Right lobe of liver (tissue), 4 donors: ENCODE measurements around the gene RNF166.

Experiments used
- POLR2A ChIP-seq: fragments of 450-650 bp; IDR thresholded peaks from one replicate; pipeline ENCODE4 v1.6.1; 2017; ENCODE audit warnings: antibody characterized with exemption, mild to moderate bottlenecking
- TF ChIP-seq, protein P1 (sequence below), 4 donors: fragments of 200-600 bp in 3 of 4; fragments of 450-650 bp in 1 of 4; IDR thresholded peaks; one replicate each; pipeline versions ENCODE4 v1.5.1 to v1.8.0; 2016 to 2022; ENCODE audit warnings: antibody characterized with exemption in 4 of 4, mild to moderate bottlenecking in 2 of 4
- donor health status: DM: no; HTN: no; CAD: no.
- donor health status: DM: no; HTN: no; CAD: no.
- donor health status: DM: no; HTN: yes; CAD: no.

DNA sequence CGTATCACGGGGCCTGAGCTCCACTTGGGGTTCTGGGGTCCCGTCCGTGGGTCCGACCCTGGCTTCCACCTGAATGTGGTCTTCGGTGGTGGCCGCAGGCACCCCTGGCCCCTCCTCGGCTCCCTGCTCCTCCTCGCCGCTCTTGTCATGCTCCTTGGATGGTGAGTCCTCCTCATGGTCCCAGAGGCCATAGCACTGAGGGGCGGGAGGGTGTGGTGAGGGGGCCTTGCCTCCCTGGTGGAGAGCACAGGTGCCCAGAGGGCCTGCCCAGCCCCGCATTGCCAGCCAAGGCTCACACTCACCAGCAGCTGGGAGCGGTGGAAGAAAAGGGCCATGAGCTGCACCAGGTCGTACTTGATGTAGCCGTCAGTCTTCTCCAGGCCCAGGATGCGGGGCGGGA is 15.0 kb upstream of the RNF166 start:
- TF ChIP-seq, protein P1, sequence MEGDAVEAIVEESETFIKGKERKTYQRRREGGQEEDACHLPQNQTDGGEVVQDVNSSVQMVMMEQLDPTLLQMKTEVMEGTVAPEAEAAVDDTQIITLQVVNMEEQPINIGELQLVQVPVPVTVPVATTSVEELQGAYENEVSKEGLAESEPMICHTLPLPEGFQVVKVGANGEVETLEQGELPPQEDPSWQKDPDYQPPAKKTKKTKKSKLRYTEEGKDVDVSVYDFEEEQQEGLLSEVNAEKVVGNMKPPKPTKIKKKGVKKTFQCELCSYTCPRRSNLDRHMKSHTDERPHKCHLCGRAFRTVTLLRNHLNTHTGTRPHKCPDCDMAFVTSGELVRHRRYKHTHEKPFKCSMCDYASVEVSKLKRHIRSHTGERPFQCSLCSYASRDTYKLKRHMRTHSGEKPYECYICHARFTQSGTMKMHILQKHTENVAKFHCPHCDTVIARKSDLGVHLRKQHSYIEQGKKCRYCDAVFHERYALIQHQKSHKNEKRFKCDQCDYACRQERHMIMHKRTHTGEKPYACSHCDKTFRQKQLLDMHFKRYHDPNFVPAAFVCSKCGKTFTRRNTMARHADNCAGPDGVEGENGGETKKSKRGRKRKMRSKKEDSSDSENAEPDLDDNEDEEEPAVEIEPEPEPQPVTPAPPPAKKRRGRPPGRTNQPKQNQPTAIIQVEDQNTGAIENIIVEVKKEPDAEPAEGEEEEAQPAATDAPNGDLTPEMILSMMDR (IDR thresholded peaks at IDR 0.05): no peak
- TF ChIP-seq POLR2A: no peak
